Spleen (tissue), 11 donors: ENCODE measurements around the gene FOXJ2. TPM values are rescaled to one million over a fixed set of nuclear protein-coding genes. Genes with fewer than 3 reads are reported as not detected.
"Not testable (repeated sequence)": the region's sequence is repeated elsewhere in the genome, so short reads cannot be mapped to it uniquely, and the experiment has no call there.

Experiments
- DNase-seq: peaks from one replicate; pipeline ENCODE4 v3.0.0-alpha.2; 2020
- H3K27ac ChIP-seq, 8 donors: fragments of 200-600 bp; sonication (generic) in 7 of 8; 1 replicate in 4 of 8; 2 replicates in 4 of 8; pipeline versions ENCODE4 v1.5.0 to v1.8.0; 2016 to 2021; ENCODE audit warnings: inconsistent platforms in 4 of 8, mild to moderate bottlenecking in 4 of 8, moderate library complexity in 1 of 8
- H3K27me3 ChIP-seq, 7 donors: fragments of 200-600 bp; sonication (generic) in 6 of 7; replicated peaks in 1 of 7; 1 replicate in 4 of 7; 2 replicates in 3 of 7; pipeline versions ENCODE4 v1.5.0 to v1.8.0; 2016 to 2021; ENCODE audit warnings: inconsistent platforms in 3 of 7, mild to moderate bottlenecking in 1 of 7
- H3K36me3 ChIP-seq, 6 donors: fragments of 200-600 bp; sonication (generic) in 5 of 6; 1 replicate in 4 of 6; 2 replicates in 2 of 6; pipeline versions ENCODE4 v1.5.0 to v1.8.0; 2016 to 2021; ENCODE audit warnings: inconsistent platforms in 2 of 6
- H3K4me1 ChIP-seq, 6 donors: fragments of 200-600 bp; sonication (generic) in 5 of 6; 1 replicate in 3 of 6; 2 replicates in 3 of 6; pipeline versions ENCODE4 v1.5.0 to v1.8.0; 2016 to 2021; ENCODE audit warnings: inconsistent platforms in 3 of 6
- H3K4me3 ChIP-seq, 8 donors: fragments of 200-600 bp; sonication (generic) in 7 of 8; 1 replicate in 4 of 8; 2 replicates in 4 of 8; pipeline versions ENCODE4 v1.5.0 to v1.8.0; 2016 to 2021; ENCODE audit warnings: inconsistent platforms in 4 of 8, mild to moderate bottlenecking in 4 of 8, moderate library complexity in 2 of 8
- H3K9me3 ChIP-seq, 8 donors: fragments of 200-600 bp; sonication (generic) in 7 of 8; 1 replicate in 4 of 8; 2 replicates in 4 of 8; pipeline versions ENCODE4 v1.5.0 to v1.8.0; 2016 to 2021; ENCODE audit warnings: inconsistent platforms in 4 of 8
- POLR2A ChIP-seq, 3 donors: fragments of 450-650 bp; IDR thresholded peaks; one replicate each; pipeline ENCODE4 v1.5.1; 2017; ENCODE audit warnings: antibody characterized with exemption in 3 of 3, mild to moderate bottlenecking in 1 of 3
- POLR2AphosphoS5 ChIP-seq, 3 donors: sonication (generic); formaldehyde crosslinking; IDR thresholded peaks; one replicate each; pipeline ENCODE4 v1.5.1; 2017; ENCODE audit warnings: antibody characterized with exemption in 3 of 3
- WGBS, 5 donors: extraction: QIAGEN DNeasy Blood & Tissue Kit in 3 of 5; methylation state at CpG; one replicate each; pipeline versions ENCODE4 v1.1.5 to v1.1.7; 2013 to 2018; 5-methylcytosine and 5-hydroxymethylcytosine counted together
- intact Hi-C: fragments of 100-400 bp; cut with DNase I; formaldehyde crosslinking; loops from one replicate; pipeline ENCODE4 v1.15.0; 2023; ENCODE audit warnings: low total_unique reads
- polyA plus RNA-seq, 3 donors: library from polyadenylated mRNA; stranded (reverse); fragments of 200-250 nt; gene quantifications; one replicate each; pipeline ENCODE4 v1.2.1, GENCODE V29; 2013
- total RNA-seq, 7 donors: library from RNA; depleted of rRNA in 3 of 7; stranded (reverse); fragments of >200 nt in 3 of 7; fragmentation: NEBNext Ultra II Directional in 4 of 7; extraction: Animal tissue kit (Norgen Biotek cat#: 25700) in 4 of 7; gene quantifications; one replicate each; pipeline versions ENCODE4 v1.1.0 to v1.2.1, GENCODE V29; 2016 to 2021
- TF ChIP-seq, protein P1 (sequence below), 11 experiments: fragments of 200-600 bp in 7 of 11; fragments of 450-650 bp in 4 of 11; sonication (generic) in 4 of 11; IDR thresholded peaks in 8 of 11; conservative IDR thresholded peaks in 3 of 11; 1 replicate in 7 of 11; 2 replicates in 4 of 11; pipeline versions ENCODE4 v1.4.0 to v1.8.0; 2016 to 2021; ENCODE audit warnings: antibody characterized with exemption in 11 of 11, inconsistent platforms in 4 of 11, mild to moderate bottlenecking in 1 of 11
- donor health status: healthy with polysubstance abuse.
- donor health status: DM: no; HTN: no; CAD: no; lungs with moderate emphysema.
- donor health status: DM: no; HTN: no; CAD: no.
- donor health status: Bipolar disorder and iron deficiency.
- donor health status: healthy.
- donor health status: DM: no; HTN: no; CAD: no.
- donor health status: DM: yes; HTN: yes; CAD: no.

The FOXJ2 gene
- total and polyA plus RNA-seq, 10 donors = 3.7 to 20.9 (median 16.6) TPM

DNA sequence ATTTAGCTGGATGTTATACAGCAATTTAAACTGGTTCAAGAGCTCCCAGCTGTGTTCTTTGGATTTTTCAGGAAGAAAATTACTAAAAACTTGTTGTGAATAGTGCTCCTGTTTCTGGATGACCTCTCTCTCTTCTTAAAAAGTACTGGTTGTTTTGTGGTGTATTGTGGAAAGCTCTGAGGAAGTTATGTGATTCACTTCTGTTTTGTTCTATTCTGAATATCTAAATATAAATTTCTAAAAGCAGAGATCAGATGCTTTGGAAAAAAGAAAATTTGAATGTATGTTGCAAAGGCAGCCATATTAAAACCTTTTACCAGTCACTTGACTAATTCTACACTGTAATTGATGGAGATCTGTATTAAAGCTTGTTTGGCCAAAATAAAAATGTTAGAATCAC, 37.1 kb downstream of the FOXJ2 start:
- no peaks in the 10 kb centered on the region for H3K9me3 ChIP-seq
- H3K4me3 ChIP-seq = no peak overlapping the region
- peaks cover 3 to 59% (median 19%) of the 10 kb centered on the region in 6 donors for H3K4me1 ChIP-seq
- no peaks in the 10 kb centered on the region for H3K27me3 ChIP-seq
- intact Hi-C loops = no loop called here
- TF ChIP-seq POLR2A (IDR thresholded peaks at IDR 0.05) (no peak), POLR2AphosphoS5 (IDR thresholded peaks at IDR 0.05) (no peak)
- TF ChIP-seq, protein P1, sequence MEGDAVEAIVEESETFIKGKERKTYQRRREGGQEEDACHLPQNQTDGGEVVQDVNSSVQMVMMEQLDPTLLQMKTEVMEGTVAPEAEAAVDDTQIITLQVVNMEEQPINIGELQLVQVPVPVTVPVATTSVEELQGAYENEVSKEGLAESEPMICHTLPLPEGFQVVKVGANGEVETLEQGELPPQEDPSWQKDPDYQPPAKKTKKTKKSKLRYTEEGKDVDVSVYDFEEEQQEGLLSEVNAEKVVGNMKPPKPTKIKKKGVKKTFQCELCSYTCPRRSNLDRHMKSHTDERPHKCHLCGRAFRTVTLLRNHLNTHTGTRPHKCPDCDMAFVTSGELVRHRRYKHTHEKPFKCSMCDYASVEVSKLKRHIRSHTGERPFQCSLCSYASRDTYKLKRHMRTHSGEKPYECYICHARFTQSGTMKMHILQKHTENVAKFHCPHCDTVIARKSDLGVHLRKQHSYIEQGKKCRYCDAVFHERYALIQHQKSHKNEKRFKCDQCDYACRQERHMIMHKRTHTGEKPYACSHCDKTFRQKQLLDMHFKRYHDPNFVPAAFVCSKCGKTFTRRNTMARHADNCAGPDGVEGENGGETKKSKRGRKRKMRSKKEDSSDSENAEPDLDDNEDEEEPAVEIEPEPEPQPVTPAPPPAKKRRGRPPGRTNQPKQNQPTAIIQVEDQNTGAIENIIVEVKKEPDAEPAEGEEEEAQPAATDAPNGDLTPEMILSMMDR (IDR thresholded peaks at IDR 0.05 in 8 of 11, conservative IDR thresholded peaks at IDR 0.05 in 3 of 11) = no peak
- no peaks in the 10 kb centered on the region for H3K36me3 ChIP-seq
- peak overlapping the region in 6 of 8 donors; percentile 37 to 82 (median 55) for H3K27ac ChIP-seq
- DNase-seq = no peak

DNA sequence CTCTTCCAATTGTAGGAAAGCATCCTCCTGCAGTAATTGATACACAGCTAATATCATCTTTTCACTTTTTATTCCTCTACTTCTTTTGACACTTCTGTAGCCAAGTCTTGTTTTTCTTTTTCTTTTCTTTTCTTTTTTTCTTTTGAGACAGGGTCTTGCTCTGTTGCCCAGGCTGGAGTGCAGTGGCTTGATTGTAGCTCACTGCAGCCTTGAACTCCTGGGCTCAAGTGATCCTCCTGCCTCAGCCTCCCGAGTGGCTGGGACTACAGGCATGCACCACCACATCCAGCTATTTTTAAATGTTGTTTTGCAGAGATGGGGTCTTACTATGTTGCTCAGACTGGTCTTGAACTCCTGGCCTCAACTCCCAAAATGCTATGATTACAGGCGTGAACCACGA, 39.3 kb downstream of the FOXJ2 start:
- H3K27ac ChIP-seq = peak overlapping the region in 1 of 8 donors; percentile 82
- peaks cover 0 to 47% (median 6%) of the 10 kb centered on the region in 6 donors for H3K4me1 ChIP-seq
- 86 to 95% (median 91%) methylated on average over 3 of the region's 3 CpGs for WGBS, 5 donors
- H3K27me3 ChIP-seq, H3K36me3 ChIP-seq, intact Hi-C loops, DNase-seq, H3K4me3 ChIP-seq, H3K9me3 ChIP-seq: not testable (repeated sequence)

DNA sequence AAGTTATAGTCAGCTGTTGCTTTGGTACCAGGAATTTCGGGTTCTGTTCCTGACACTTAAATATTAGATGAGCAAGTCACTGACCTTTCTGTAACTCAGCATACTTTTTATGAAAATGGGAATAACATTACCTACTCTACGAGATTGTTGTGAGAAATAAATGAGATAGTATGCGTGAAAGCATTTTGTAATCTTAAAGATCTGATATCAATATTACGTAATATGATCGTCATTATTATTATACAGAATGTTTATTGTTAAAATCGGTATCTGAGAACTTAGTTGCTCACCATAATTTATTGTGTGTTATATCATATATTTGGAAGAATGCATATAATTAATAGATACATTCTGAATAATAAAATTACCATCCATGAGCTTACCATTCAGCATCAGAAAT, 43.4 kb downstream of the FOXJ2 start:
- Histone ChIP-seq H3K9me3 (no peaks in the 10 kb centered on the region), H3K36me3 (no peaks in the 10 kb centered on the region), H3K27me3 (no peaks in the 10 kb centered on the region), H3K27ac (no peak overlapping the region), H3K4me1 (peaks cover 8 to 57% (median 14%) of the 10 kb centered on the region in 6 donors), H3K4me3 (no peak overlapping the region)
- no peak for DNase-seq
- TF ChIP-seq POLR2AphosphoS5 (IDR thresholded peaks at IDR 0.05) (no peak), POLR2A (IDR thresholded peaks at IDR 0.05) (no peak)
- TF ChIP-seq, protein P1 (IDR thresholded peaks at IDR 0.05 in 8 of 11, conservative IDR thresholded peaks at IDR 0.05 in 3 of 11) = no peak
- intact Hi-C loops = no loop called here
- 78 to 92% (median 89%) methylated on average over 6 of the region's 6 CpGs for WGBS, 5 donors

DNA sequence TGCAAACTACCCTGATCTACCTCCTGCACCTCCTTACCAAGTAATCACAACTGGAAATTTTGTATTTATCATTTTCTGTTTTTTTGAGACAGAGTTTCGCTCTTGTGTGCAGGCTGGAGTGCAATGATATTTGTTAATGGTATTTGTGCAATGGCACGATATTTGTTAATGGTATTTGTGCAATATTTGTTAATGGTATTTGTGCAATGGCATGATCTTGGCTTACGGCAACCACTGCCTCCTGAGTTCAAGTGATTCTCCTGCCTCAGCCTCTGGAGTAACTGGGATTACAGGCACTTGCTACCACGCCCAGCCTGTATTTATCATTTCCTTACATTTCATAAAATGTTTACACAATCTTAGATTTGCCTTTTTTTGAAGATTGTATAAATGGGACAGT, 43.9 kb downstream of the FOXJ2 start:
- Histone ChIP-seq H3K4me1 (peaks cover 11 to 57% (median 19%) of the 10 kb centered on the region in 6 donors), H3K27ac (peak overlapping the region in 1 of 8 donors; percentile 19), H3K27me3 (no peaks in the 10 kb centered on the region), H3K4me3 (no peak overlapping the region), H3K9me3 (no peaks in the 10 kb centered on the region), H3K36me3 (no peaks in the 10 kb centered on the region)
- DNase-seq = no peak
- intact Hi-C loops = no loop called here
- WGBS, 5 donors = 50 to 84% (median 71%) methylated on average over 4 of the region's 4 CpGs
- TF ChIP-seq POLR2AphosphoS5 (IDR thresholded peaks at IDR 0.05) = no peak
- TF ChIP-seq, protein P1 (IDR thresholded peaks at IDR 0.05 in 8 of 11, conservative IDR thresholded peaks at IDR 0.05 in 3 of 11) = no peak
- TF ChIP-seq POLR2A (IDR thresholded peaks at IDR 0.05) = no peak

DNA sequence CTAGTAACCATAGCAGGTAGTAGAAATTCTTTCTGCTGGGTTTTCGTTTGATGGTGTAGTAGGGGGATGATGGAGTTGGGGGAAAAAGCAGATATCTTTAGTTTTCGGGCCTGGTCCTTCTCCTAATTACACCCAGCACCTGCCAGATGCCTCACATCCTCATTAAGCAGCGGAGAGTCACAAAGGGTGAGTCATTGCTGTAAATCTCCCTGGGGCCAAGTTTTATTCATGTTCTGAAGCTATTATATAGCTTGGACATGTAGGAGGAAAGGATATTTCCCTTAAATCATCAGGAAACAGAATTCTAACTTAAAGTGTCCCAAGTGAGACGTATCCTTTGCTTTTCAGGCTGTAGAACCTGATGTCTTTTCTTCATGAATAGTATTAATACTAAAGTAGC, 44.7 kb downstream of the FOXJ2 start:
- no peak for DNase-seq
- H3K4me1 ChIP-seq = peaks cover 11 to 55% (median 19%) of the 10 kb centered on the region in 6 donors
- no peaks in the 10 kb centered on the region for H3K36me3 ChIP-seq
- no peaks in the 10 kb centered on the region for H3K9me3 ChIP-seq
- H3K4me3 ChIP-seq = no peak overlapping the region
- peak overlapping the region in 1 of 8 donors; percentile 19 for H3K27ac ChIP-seq
- TF ChIP-seq POLR2AphosphoS5 (IDR thresholded peaks at IDR 0.05) (no peak), POLR2A (IDR thresholded peaks at IDR 0.05) (no peak)
- TF ChIP-seq, protein P1 (IDR thresholded peaks at IDR 0.05 in 8 of 11, conservative IDR thresholded peaks at IDR 0.05 in 3 of 11) = no peak
- no peaks in the 10 kb centered on the region for H3K27me3 ChIP-seq
- WGBS, 5 donors = 58 to 81% (median 74%) methylated on average over 4 of the region's 4 CpGs
- intact Hi-C loops = no loop called here
